CD4-positive, alpha-beta T cell treated with Interferon gamma for 1 hour (primary cell): ENCODE data around the gene TPPP.
"Not testable (repeated sequence)": the region's sequence is repeated elsewhere in the genome, so short reads cannot be mapped to it uniquely, and the experiment has no call there.

Experiments used
- DNase-seq: peaks from one replicate; pipeline ENCODE4 v3.0.0-alpha.2; 2020

The TPPP gene

GRCh38 chr5:643811-644271 is 49.3 kb downstream of the TPPP start:
- no peak for DNase-seq

GRCh38 chr5:643351-643801 is 49.8 kb downstream of the TPPP start:
- DNase-seq = no peak

DNA sequence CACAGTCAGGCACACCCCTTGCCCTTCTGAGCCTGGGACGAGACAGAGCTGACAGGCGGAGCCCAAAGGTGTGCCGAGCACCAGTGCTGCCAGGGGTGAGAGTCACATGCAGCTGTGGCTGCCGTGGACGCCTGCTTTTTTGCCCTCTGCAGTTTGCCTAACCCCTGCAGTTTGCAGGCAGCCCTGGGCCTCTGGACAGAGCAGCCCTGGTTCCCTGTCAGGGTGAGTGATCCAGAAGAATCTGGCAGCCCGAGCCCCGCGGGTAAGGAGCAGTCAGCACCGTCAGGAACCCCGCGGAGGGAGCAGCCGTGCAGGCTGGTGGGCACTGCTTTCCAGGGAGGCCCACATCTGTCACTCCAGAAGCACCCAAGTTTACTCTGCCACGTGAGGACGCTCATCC is 50.7 kb downstream of the TPPP start:
- no peak for DNase-seq

GRCh38 chr5:641331-641765 is 51.8 kb downstream of the TPPP start:
- no peak for DNase-seq

DNA sequence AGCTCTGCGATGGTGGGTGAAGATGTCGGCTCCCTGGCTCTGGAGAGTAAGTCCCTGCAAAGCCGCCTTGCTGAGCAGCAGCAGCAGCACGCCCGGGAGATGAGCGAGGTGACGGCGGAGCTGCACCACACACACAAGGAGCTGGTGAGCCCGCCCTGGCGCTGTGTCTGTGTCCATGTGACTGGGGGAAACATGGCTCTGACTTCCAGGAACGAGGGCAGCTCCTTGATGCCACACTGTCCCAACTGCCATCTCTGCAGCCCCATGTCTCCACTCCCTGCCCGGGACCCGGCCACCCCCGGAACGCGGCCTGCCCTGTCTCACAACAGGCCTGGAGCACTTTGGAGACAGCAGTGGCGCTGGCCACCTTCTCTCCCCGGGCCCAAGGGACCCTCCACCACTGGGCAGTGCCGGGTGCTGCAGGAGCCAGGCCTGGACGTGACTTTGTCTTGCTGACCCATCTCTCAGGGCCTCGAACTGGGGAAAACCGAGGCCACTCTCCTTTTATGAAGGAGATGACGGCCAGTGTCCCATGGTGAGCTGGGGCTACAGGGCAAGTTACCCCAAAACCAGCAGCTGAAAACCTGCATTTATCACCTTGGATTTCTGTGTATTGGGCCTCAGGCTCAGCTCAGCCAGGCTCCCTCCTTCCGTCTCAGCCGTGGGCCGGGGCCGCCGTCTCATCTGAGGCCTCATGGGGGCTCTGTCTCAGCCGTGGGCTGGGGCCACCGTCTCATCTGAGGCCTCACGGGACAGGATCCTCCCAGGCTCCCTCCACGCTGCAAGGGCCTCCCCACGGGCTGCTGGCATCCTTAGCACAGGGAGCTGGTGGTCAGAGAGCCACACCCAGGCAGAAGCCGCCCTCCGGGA is 52.5 kb downstream of the TPPP start:
- no peak for DNase-seq

GRCh38 chr5:639584-640213 is 53.5 kb downstream of the TPPP start:
- no peak for DNase-seq

DNA sequence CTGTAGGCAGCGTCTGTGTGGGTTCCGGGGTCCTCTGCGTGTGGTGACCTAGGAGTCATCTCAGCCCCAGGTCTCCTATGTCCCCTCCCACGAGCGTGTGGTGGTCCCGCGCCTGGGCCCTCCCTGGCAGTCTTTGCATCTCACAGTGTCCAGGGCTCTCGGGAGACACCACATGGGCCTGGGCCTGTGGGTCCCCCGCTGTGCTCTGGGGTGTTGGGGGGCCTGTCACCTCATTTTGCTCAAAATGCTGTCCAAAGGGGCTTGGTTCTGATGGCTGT is 54.0 kb downstream of the TPPP start:
- no peak for DNase-seq

DNA sequence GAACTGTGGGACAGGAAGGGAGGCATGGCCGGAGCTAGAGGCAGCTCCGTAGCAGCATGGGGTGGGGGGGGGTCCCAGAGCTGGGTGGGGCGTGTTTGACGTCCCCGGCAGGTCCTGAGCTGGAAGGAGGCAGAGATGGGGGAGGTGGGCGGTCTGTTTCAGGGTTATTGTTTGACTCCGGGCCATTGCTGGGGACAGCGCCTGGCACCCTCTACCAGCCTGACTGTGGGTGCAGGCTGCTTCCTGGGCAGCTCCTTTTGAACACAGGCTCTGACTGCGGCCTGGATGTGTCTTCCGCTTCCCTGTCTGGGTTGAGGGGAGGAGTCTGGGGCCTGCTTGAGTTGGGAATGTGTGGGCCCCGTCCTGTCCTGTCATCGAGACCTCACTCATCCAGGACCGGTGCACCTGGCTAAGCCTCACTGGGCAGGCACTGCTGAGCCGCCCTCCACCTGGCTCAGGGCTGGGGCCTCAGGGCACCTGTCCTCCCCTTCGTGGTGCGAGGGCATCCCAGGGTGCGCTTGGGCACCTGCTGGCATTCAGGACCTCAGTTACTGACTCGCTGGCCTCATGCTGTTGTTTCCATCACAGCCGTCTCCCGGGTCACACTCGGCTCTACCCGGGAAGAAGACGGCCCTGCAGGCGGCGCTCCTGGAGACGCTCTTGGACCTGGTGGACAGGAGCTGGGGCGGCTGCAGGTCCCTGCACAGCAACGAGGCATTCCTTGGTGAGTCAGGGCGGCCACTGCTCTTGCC is 54.5 kb downstream of the TPPP start:
- DNase-seq = no peak

GRCh38 chr5:637581-638450 is 55.3 kb downstream of the TPPP start:
- DNase-seq = no peak

- no peak for DNase-seq
Measured at GRCh38 chr5:636951-637350, 56.2 kb downstream of the TPPP start.

DNA sequence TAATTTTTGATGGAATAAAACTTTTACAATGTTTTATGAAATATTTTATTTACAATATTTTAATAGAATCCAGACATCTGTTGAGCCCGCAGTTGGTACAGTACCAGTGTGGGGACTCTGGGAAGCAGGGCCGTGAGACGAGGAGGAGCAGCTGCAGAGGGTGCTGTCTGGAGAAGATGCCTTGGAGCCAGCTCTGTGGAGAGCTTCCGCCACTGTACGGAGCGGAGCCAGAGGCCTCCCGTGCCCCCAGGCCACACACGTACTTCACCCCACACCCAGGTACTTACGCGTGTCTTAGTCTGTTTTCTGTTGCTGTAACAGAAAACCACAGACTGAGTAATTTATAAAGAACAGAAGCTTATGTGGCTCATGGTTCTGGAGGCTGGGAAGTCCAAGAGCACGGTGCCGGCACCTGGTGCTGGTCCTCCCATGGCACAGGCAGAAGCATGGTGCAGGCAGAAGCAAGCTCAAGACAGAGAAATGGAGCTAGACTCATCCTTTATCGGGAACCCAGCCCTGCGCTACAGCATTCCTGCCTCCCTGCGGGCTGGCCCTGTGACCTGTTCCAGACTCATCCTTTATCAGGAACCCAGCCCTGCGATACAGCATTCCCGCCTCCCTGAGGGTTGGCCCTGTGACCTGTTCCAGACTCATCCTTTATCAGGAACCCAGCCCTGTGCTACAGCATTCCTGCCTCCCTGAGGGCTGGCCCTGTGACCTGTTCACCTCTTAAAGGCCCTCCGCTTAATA is 57.7 kb downstream of the TPPP start:
- DNase-seq = no peak

DNA sequence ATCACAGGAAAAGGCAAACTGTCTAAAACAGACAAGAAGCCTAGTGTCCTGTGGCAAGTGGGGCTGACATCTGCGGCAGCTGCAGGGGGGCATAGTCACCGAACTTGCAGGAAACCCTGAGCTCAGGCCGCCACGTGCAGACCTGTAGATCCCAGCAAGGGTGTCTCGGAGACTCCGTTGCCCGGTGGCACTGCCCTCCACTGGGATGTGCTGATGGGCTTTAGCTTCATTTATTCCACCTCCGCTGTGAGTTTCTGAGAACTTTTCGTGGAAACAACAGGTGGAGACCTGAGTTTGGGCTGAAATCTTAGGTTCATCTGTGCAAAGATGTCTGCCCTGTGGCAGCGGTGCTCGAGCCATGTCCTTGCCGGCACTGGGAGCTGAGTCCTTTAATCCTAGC is 59.0 kb downstream of the TPPP start:
- DNase-seq = no peak

DNA sequence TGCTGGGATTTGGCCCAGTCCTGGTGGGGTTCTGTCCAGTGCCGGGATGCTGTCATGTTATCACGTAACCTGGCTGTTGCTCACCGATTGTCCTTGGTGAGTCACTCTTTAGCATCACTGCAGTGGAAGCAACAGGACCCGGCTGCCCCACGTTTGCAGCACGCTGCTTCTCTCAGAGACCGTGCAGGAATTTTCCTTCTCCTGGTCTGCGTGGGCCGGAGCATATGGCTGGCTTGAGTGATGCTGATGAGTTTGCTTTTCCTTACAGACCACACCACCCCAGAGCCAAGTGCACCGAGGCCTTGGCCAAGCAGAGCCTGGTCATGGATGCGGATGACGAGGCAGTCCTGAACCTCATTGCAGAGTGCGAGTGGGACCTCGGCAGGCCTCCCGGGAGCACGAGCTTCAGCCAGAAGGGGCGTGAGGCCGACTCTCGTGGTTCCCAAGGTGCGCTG is 59.6 kb downstream of the TPPP start:
- no peak for DNase-seq

DNA sequence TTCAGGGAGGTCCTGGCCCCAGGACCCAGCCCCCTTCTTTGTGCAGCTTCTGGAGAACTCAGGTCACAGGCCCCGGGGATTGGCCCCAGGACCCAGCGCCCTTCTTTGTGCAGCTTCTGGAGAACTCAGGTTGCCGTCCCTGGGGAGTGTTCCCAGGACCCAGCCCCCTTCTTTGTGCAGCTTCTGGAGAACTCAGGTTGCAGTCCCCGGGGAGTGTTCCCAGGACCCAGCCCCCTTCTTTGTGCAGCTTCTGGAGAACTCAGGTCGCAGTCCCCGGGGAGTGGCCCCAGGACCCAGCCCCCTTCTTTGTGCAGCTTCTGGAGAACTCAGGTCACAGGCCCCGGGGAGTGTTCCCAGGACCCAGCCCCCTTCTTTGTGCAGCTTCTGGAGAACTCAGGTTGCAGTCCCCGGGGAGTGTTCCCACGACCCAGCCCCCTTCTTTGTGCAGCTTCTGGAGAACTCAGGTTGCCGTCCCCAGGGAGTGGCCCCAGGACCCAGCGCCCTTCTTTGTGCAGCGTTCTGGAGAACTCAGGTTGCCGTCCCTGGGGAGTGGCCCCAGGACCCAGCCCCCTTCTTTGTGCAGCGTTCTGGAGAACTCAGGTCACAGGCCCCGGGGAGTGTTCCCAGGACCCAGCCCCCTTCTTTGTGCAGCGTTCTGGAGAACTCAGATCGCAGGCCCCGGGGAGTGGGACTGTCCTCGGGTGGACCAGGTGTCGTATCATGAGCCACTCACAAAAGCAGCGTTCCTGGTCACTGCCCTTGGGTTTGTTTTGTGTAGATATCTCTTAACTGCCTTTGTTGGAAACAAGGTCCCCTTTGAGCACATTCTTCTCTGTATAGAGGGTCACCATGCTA is 64.6 kb downstream of the TPPP start:
- not testable (repeated sequence) for DNase-seq

- no peak for DNase-seq
Measured at GRCh38 chr5:627840-628239, 65.3 kb downstream of the TPPP start.

DNA sequence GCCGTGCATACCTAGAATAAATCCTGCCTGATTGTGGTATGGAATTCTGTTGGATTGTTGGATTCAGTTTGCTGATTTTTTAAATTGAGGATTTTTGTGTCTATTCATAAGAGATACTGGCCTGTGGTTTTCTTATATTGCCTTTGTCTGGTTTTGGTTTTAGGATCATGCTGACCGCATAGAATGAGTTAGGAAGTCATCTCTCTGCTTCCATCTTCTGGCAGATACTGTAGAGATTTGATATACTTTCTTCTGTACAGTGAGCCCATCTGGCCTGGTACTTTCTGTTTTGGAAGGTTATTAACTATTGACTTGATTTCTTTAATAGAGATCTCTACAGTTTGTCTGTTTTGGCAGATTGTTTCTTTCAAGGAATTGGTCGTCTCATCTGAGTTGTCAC is 66.3 kb downstream of the TPPP start:
- DNase-seq = no peak

DNA sequence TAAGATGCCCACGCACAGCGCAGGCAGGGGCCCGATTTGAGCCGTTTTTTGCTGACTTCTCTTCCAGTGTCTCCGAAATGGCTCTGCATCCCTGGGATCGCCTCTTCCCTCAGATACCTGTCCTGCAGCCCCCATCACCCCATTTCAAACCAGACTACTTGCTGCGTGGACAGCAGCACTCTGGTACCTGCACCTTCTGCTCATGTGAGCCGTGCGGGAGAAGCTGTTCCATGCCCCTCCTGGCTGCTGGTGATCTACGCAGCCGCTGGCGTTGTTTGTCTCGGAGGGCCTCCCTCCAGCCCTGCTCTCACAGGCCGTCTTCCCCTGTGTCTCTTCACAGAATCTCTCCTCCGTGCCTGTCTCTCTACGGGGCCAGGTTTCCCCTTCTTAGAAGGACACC is 67.6 kb downstream of the TPPP start:
- no peak for DNase-seq

DNA sequence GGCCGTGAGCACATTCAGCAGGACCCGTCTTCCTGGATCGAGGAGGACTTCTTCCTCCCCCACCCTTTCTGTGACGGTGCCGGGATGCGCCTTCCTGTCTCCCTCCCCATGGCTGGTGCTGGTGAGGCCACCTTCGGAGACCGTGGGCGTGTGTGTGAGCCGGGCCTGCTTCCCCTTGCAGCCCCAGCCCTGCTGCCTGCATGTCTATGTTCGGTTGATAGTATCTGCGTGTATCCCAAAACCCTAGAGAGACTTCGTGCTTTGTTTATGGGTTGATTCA is 68.3 kb downstream of the TPPP start:
- DNase-seq = no peak

GRCh38 chr5:624118-624950 is 68.8 kb downstream of the TPPP start:
- no peak for DNase-seq

GRCh38 chr5:623531-623930 is 69.6 kb downstream of the TPPP start:
- DNase-seq = no peak
